Measurements from ENCODE around the gene ZNF521.

ZNF521 gene

GRCh38 chr18:25125680-25126079 is 226.3 kb downstream of the ZNF521 start:
- no peak for DNase-seq (ENCODE audit: low read depth in 2 of 2)

- DNase-seq (ENCODE audit: low read depth in 2 of 2), result no peak
These were observed 228.3 kb downstream of the ZNF521 start for GRCh38 chr18:25123438-25124232.

- DNase-seq (ENCODE audit: low read depth in 2 of 2), result no peak
These were observed 230.5 kb downstream of the ZNF521 start for GRCh38 chr18:25121442-25121841.

- DNase-seq (ENCODE audit: low read depth in 2 of 2), result no peak
These were observed 238.4 kb downstream of the ZNF521 start for GRCh38 chr18:25113566-25113965.

GRCh38 chr18:25112821-25113434 is 239.0 kb downstream of the ZNF521 start:
- no peak for DNase-seq (ENCODE audit: low read depth in 2 of 2)

GRCh38 chr18:25111377-25112288 is 240.3 kb downstream of the ZNF521 start:
- no peak for DNase-seq (ENCODE audit: low read depth in 2 of 2)

- DNase-seq (ENCODE audit: low read depth in 2 of 2), result no peak
These were observed 242.5 kb downstream of the ZNF521 start for GRCh38 chr18:25109484-25109883.

GRCh38 chr18:25103468-25104155 is 248.4 kb downstream of the ZNF521 start:
- no peak for DNase-seq (ENCODE audit: low read depth in 2 of 2)

GRCh38 chr18:25102662-25103061 is 249.3 kb downstream of the ZNF521 start:
- DNase-seq (ENCODE audit: low read depth in 2 of 2), result no peak

- no peak for DNase-seq (ENCODE audit: low read depth in 2 of 2)
These were observed 251.5 kb downstream of the ZNF521 start for GRCh38 chr18:25100418-25100817.

- DNase-seq (ENCODE audit: low read depth in 2 of 2), result no peak
These were observed 252.1 kb downstream of the ZNF521 start for GRCh38 chr18:25099895-25100294.

GRCh38 chr18:25097569-25098056 is 254.4 kb downstream of the ZNF521 start:
- no peak for DNase-seq (ENCODE audit: low read depth in 2 of 2)

GRCh38 chr18:25097057-25097456 is 254.9 kb downstream of the ZNF521 start:
- no peak for DNase-seq (ENCODE audit: low read depth in 2 of 2)

- DNase-seq (ENCODE audit: low read depth in 2 of 2), result no peak
These were observed 258.8 kb downstream of the ZNF521 start for GRCh38 chr18:25093141-25093540.

GRCh38 chr18:25089470-25089869 is 262.5 kb downstream of the ZNF521 start:
- no peak for DNase-seq (ENCODE audit: low read depth in 2 of 2)

- DNase-seq (ENCODE audit: low read depth in 2 of 2), result no peak
These were observed 265.1 kb downstream of the ZNF521 start for GRCh38 chr18:25086876-25087275.

- DNase-seq (ENCODE audit: low read depth in 2 of 2), result no peak
These were observed 271.0 kb downstream of the ZNF521 start for GRCh38 chr18:25081001-25081400.

- DNase-seq (ENCODE audit: low read depth in 2 of 2), result no peak
These were observed 271.8 kb downstream of the ZNF521 start for GRCh38 chr18:25080211-25080610.

- no peak for DNase-seq (ENCODE audit: low read depth in 2 of 2)
These were observed 273.8 kb downstream of the ZNF521 start for GRCh38 chr18:25077944-25078723.

GRCh38 chr18:25077038-25077943 is 274.7 kb downstream of the ZNF521 start:
- DNase-seq (ENCODE audit: low read depth in 2 of 2), result no peak

Measured in stimulated activated CD4-positive, alpha-beta T cell treated with anti-CD3 and anti-CD28 coated beads, Interleukin-12 subunit alpha, Interleukin-12 subunit beta, amount 100 ng/mL, for 24 hours (primary cell).